ENCODE results near the gene CDKN1C.
"Not testable (repeated sequence)": the region's sequence is repeated elsewhere in the genome, so short reads cannot be mapped to it uniquely, and the experiment has no call there.

The CDKN1C gene

DNA sequence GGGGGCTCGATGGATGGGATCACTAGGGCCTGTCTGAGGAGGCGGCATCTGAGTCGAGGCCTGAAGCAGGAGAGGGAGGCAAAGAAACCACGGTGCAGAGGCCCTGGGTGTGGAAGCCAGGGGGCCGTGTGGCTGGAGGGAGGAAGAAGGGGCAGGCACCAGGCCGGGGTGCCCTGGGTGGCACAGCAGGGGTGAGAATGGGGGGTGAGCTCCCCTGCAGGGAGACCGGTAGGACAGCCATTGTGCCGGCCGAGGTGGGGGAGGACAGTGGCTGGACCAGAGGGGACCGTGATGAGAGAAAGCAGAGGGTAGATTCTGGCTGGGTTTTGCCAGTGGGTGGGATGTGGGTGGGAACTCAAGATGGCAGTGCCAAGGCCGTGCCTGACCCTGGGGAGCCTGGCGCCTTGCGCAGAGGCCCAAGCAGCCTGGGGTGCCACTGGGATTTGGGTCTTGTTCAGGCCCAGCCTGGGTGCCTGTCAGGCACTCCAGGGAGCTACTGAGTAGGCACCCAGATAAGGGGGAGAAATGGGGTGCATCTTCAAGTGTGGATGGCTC, 24.9 kb upstream of the CDKN1C start (continued):
- TF ChIP-seq TSHZ2 (CRISPR knock-in tag; IDR thresholded peaks at IDR 0.05) (no peak), TOX (CRISPR knock-in tag; IDR thresholded peaks at IDR 0.05; ENCODE audit: borderline replicate concordance) (no peak), OSR1 (CRISPR knock-in tag; IDR thresholded peaks at IDR 0.05) (no peak)

DNA sequence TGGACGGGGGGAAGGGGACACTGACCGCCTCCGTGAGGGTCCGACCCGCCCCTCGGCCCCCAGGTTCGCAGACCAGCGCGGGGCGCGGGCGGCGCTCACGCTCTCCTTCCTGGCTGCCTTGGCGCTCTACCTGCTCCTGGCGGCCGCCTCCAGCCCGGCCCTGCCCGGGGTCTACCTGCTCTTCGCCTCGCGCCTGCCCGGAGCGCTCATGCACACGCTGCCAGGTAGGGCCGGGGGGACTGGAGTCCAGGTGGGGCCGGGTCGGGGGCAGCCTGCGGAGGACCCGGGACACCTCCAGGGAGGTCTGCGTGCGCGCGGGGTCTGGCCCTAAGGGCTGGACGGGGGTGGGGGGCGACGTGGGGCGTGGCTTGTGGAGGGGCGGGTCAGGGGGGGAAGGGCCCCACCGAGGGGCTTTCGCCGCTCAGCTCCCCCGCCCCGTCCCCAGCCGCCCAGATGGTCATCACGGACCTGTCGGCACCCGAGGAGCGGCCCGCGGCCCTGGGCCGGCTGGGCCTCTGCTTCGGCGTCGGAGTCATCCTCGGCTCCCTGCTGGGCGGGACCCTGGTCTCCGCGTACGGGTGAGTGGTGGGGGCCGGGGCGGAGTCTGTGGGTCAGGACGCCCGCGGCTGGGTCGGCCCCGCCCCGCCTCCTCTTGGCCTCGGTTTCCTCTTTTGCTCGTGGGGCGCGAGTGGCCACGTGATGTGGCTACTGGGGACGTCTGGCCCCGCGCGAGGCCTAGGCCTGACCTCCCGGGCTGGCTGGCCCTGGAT, 23.7 kb upstream of the CDKN1C start:
- no peak for ATAC-seq
- TF ChIP-seq CSDC2 (CRISPR knock-in tag; IDR thresholded peaks at IDR 0.05) (no peak), SNAI2 (CRISPR knock-in tag; IDR thresholded peaks at IDR 0.05) (no peak), PATZ1 (CRISPR knock-in tag; IDR thresholded peaks at IDR 0.05; ENCODE audit: borderline replicate concordance) (no peak), GLIS3 (CRISPR knock-in tag; IDR thresholded peaks at IDR 0.05) (no peak), ZFP30 (CRISPR knock-in tag; IDR thresholded peaks at IDR 0.05) (no peak), ESRRG (CRISPR knock-in tag; IDR thresholded peaks at IDR 0.05) (no peak), OSR1 (CRISPR knock-in tag; IDR thresholded peaks at IDR 0.05) (no peak), TSHZ2 (CRISPR knock-in tag; IDR thresholded peaks at IDR 0.05) (no peak), CSRNP3 (CRISPR knock-in tag; IDR thresholded peaks at IDR 0.05) (no peak)
- TF ChIP-seq, protein P1, sequence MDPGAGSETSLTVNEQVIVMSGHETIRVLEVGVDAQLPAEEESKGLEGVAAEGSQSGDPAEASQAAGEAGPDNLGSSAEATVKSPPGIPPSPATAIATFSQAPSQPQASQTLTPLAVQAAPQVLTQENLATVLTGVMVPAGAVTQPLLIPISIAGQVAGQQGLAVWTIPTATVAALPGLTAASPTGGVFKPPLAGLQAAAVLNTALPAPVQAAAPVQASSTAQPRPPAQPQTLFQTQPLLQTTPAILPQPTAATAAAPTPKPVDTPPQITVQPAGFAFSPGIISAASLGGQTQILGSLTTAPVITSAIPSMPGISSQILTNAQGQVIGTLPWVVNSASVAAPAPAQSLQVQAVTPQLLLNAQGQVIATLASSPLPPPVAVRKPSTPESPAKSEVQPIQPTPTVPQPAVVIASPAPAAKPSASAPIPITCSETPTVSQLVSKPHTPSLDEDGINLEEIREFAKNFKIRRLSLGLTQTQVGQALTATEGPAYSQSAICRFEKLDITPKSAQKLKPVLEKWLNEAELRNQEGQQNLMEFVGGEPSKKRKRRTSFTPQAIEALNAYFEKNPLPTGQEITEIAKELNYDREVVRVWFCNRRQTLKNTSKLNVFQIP (CRISPR knock-in tag; IDR thresholded peaks at IDR 0.05; ENCODE audit: borderline replicate concordance, low read depth): no peak

DNA sequence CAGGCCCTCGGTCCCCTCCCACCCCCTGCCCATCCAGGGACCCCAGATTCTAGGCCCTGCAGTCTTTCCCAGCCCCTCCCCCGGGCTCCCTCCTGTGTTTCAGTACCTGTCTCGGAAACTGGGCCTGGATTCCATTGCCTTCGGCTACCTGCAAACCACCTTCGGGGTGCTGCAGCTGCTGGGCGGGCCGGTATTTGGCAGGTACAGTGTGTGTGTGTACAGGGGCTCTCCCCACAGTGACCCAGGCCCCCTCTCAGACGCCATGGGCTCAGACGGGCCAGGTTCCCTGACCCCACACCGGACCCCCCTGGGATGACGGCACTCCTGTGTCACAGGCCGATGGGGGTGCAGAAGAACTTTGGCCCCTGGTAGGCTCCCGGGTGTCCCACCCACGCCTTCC, 22.6 kb upstream of the CDKN1C start:
- TF ChIP-seq PATZ1 (CRISPR knock-in tag; IDR thresholded peaks at IDR 0.05; ENCODE audit: borderline replicate concordance) (no peak), CSRNP3 (CRISPR knock-in tag; IDR thresholded peaks at IDR 0.05) (no peak), ISL1 (CRISPR knock-in tag; IDR thresholded peaks at IDR 0.05) (no peak), GLIS3 (CRISPR knock-in tag; IDR thresholded peaks at IDR 0.05) (no peak), CSDC2 (CRISPR knock-in tag; IDR thresholded peaks at IDR 0.05) (no peak), TOX (CRISPR knock-in tag; IDR thresholded peaks at IDR 0.05; ENCODE audit: borderline replicate concordance) (no peak)
- TF ChIP-seq, protein P2, sequence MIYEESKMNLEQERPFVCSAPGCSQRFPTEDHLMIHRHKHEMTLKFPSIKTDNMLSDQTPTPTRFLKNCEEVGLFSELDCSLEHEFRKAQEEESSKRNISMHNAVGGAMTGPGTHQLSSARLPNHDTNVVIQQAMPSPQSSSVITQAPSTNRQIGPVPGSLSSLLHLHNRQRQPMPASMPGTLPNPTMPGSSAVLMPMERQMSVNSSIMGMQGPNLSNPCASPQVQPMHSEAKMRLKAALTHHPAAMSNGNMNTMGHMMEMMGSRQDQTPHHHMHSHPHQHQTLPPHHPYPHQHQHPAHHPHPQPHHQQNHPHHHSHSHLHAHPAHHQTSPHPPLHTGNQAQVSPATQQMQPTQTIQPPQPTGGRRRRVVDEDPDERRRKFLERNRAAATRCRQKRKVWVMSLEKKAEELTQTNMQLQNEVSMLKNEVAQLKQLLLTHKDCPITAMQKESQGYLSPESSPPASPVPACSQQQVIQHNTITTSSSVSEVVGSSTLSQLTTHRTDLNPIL (CRISPR knock-in tag; IDR thresholded peaks at IDR 0.05; ENCODE audit: low read depth): no peak
- ATAC-seq: no peak

- not testable (repeated sequence) for ATAC-seq
Observed at GRCh38 chr11:2905299-2905698, 19.7 kb upstream of the CDKN1C start.
